ELR (cell line): ENCODE measurements around the gene NUP98.
A peak's percentile ranks its signal among the peaks of the same experiment; 100 is the strongest.

ENCODE experiments used
- DNase-seq: peaks from one replicate; pipeline ENCODE4 v3.0.0-alpha.2; 2015; ENCODE audit warnings: low read depth

NUP98 gene

GRCh38 chr11:3641191-3641590 lies 156.2 kb downstream of the NUP98 start:
- no peak for DNase-seq

GRCh38 chr11:3639841-3640240 lies 157.5 kb downstream of the NUP98 start:
- no peak for DNase-seq

GRCh38 chr11:3638513-3638912 lies 158.8 kb downstream of the NUP98 start:
- DNase-seq: no peak

GRCh38 chr11:3637201-3637600 lies 160.2 kb downstream of the NUP98 start:
- DNase-seq: no peak

- DNase-seq: no peak
Observed at GRCh38 chr11:3635641-3636375, 161.5 kb downstream of the NUP98 start.

- DNase-seq: no peak
Observed at GRCh38 chr11:3632070-3632660, 165.2 kb downstream of the NUP98 start.

GRCh38 chr11:3631331-3631730 lies 166.0 kb downstream of the NUP98 start:
- peak; percentile 28 for DNase-seq

GRCh38 chr11:3627291-3627690 lies 170.1 kb downstream of the NUP98 start:
- DNase-seq: peak; percentile 82

GRCh38 chr11:3626250-3626960 lies 170.9 kb downstream of the NUP98 start:
- no peak for DNase-seq
